ENCODE data around the gene APMAP.

APMAP gene, protein sequence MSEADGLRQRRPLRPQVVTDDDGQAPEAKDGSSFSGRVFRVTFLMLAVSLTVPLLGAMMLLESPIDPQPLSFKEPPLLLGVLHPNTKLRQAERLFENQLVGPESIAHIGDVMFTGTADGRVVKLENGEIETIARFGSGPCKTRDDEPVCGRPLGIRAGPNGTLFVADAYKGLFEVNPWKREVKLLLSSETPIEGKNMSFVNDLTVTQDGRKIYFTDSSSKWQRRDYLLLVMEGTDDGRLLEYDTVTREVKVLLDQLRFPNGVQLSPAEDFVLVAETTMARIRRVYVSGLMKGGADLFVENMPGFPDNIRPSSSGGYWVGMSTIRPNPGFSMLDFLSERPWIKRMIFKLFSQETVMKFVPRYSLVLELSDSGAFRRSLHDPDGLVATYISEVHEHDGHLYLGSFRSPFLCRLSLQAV
- total RNA-seq: 55.1 to 199 (median 150) reads per million in 18 experiments

DNA sequence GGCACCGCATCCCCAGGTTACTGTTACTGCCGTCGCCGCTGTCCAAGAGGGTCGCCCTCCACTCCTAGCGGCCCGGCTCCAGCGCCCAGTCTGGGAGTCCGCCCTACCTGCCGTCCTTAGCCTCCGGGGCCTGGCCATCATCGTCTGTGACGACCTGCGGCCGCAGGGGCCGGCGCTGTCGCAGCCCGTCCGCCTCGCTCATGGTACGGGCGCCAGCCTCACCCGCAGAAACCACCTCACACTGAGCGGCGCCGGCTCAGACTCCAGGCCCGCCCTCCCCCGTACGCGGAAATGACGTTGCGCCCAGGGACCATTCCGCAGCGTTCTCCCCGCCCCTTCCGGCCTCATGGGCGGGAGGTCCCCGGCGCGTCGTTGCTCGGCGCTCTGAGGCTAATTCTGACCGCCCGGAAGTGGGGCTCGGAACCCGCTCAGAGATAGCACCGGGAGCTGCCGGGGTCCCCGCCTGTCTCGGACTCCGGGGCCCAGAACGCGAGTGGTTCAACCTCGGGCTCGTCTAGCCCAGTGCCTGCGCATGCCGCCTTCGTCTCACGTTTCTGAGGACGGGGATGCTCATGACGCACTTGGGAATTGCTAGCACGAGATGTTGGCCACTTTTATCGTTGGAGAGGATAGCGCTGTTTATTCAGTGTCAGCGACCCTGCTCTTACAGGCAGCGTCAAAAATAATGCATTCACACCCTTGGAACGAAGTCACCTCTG lies at the start of gene APMAP:
Gene APMAP (minus strand): TSS at position 265 of the 719 bp plus-strand sequence. CDS start 63 bp downstream, at position 202.
- DNase-seq: peak; percentile 93 to 96

DNA sequence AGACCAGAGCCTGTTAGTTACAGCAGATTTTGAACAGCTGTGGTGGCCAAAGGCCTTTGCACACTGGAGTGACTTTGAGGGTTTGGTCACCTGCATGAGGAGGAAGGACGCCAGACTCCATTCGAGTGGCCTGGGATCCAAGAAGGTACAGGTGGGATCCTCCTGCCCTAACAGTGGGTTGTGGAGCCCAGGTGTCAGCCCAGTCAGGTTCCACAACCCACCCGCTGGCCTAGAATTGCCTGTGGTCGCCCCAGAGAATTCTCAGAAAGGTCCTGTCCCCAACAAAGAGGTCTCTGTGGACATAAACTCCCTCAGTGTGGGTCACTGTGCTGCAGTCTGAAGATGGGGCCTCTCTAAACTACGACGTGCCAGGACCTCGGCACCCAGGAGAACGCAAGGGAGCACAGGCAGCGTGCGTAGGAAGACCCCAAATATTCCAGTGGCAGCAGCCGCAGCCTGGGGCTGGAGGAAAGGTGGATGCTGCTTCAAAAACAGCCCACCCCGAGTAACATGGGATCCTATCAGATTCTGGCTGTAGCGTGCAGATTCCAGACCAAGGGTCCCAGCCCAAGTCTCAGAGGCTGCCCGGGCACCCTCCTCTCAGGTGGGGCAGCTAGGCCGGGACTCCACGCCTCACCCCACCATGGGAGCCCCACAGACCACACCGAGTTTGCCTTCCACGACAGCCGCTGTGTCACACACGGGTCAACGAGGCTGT lies 49.4 kb upstream of the APMAP start:
- DNase-seq: no peak

DNA sequence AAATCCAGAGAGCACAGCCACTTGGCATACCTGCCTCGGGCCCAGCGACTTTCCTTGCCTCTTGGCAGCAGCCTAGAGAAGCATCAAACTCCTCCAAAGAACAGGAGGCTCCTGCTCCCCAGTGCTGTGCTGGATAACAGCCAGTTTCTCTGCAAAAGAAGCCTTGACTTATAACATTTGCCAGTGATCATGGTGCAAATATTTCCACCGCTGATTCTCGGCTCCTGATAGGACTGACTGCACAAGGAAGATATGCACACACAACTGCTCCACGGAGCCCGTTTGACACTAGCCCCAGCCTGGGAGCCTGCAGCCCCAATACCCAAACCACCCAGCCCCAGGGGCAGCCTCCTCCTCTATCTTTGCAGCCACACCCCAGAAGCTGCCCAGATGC lies 47.9 kb upstream of the APMAP start:
- DNase-seq: no peak

DNA sequence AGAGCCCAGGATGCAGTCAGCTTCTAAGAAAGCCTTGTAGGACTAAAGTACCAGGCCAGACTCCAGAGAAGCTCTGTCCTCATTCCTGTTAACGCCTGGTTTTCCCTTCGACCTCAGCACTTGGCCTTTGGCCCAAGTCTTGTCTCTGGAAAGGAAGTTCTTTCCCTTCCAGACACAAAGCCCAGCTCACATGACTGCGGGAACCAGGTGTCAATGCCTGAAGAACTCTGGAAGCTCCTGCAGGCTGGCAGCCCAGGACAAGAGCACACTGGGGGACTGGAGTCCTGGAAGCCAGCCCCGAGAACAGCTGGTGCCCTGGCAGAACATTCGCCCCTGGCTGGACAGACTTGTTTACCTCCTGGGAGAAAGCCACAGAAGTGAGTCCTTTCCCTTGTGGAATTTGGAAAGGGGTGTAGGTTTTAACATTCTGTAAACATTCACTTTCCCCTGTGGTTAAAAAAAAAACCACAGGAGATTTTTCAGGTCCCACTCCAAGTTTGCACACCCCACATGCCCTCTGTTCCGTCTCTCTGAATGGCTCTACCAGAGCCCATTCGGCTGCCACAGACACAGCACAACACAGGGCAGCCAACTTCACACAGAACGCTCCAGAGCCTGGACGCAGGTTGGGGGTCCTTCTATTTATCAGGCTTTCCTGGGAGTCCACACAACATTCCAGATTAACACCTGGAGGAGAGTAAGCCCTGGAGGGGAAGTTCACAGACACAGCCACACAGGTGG lies 47.3 kb upstream of the APMAP start:
- DNase-seq: no peak

DNA sequence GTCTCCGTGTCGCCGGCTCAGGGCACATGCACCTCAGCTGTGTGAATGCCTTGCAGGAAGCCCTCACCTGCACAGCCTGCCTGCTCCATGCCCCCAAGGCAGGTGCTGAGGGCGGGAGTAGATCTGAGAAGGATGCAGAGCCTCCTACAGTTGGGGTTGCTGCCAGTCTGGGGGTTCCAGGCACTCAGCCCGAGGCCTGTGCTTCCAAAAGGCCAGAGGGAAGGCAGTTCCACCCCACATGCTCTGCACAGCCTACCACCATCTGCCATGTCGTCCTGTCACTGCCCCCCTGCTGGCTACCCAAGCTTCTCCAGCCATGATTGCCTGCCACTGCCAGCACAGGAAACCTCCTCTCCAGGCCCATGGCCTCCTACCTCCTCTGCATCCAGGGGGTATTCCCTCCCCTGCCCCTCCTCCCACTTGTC lies 46.1 kb upstream of the APMAP start:
- no peak for DNase-seq

DNA sequence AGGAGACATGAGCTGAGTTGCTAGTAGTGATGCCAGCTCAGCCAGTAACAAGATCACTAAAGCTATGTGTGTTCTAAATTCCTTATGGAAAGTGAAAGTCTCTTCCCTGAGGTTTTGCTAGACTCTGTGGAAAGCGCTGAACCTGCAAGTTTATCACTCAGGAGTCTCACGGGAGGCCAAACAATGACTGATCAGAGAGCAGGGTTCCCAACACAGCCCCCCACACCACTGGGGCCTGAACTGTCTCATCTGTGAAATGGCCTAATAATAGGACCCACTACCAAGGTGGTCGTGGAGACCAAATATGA lies 45.5 kb upstream of the APMAP start:
- DNase-seq: no peak

DNA sequence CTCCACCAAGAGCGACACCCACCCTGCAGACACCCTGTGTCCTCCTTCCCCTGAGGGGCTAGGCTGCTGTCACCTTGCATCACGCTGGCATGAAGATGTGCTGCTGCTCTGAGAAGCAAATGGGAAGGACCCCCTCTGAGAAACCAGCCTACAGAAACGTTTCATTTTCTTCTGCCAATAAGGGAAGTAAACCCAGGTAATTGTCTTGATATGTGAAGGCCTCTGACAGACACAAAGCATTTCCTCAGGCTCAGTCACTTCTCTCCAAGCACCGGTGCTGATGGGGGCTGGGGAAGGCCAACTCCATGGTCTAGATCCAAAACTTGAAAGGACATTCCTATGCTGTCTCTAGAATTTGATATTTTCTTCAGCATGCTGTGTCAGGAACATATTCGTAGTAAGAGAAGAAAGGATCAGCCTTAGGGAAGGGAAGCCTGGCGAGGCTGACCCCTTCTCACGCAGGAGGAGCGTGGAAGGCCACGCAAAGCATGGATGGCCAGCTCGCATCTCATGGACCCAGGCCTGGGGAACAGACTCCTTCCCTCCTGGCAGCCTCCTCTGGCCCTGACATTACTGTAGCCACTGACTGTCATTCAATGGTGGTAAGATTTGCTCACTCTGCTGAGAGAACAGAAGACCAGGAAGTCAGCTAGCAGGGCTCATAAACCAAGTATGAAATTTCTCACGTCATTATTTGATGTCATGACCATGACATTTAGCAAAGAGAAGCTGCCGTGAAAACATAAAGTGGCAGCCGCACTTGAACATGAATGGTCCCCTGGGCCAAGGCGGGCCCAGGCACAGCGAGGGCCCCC lies 44.9 kb upstream of the APMAP start:
- no peak for DNase-seq

DNA sequence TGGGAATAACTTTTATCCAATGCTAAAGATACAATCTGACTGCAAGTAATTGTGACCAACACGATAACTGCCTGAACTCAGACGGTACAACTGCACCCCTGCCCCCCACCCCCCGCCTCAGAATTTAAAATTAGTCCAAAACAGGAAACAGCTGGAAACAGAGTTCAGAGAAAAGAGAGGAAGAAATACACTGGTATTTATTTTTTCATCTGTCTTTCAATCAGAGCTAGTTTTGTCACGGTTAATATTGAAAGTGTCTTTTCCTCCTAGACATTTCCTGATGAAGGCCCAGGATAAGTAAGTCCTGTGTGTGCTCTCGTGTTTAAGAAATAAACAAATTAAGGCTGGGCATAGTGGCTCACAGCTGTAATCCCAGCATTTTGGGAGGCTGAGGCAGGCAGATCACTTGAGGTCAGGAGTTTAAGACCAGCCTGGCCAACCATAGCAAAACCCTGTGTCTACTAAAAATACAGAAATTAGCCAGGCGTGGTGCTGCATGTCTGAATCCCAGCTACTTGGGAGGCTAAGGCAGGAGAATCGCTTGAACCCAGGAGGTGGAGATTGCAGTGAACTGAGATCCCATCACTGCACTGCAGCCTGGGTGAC lies 43.9 kb upstream of the APMAP start:
- DNase-seq: no peak

DNA sequence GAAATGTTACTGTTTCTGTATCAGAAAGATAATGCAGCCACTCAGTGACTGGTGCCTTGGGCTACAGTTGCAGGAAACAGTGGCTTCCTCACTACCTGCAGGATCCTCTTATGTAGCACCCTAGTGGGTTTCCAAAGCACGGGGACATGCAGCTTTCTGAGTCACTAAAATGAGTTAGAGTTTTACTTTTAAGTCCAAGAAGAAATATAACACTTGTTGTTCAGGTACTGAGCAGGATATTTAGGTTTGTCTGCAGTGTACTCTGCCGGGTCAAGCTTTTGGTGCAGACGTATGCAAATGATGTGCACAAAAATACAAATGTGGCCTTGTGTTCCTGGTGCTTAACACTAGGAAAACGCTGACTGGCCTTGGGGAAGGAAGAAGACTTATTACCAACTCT lies 43.4 kb upstream of the APMAP start:
- DNase-seq: no peak

DNA sequence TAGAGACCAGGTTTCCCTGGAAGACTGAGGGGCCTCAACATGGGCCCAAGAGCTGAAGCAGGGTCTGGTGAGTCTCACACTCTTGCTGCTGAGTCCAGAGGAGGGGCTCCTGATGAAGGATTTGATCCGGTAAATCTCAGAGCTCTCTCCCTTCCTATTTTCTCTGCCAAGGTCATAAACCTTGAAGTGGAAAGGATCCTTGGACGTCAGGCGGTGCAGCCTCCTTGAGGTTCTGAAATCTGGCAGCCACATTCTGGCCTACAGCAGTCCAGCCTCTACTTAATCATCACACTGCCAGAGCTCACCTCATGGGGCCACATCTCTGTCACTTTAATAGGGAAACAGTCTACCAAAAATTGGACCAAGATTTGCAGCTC lies 41.4 kb upstream of the APMAP start:
- no peak for DNase-seq

DNA sequence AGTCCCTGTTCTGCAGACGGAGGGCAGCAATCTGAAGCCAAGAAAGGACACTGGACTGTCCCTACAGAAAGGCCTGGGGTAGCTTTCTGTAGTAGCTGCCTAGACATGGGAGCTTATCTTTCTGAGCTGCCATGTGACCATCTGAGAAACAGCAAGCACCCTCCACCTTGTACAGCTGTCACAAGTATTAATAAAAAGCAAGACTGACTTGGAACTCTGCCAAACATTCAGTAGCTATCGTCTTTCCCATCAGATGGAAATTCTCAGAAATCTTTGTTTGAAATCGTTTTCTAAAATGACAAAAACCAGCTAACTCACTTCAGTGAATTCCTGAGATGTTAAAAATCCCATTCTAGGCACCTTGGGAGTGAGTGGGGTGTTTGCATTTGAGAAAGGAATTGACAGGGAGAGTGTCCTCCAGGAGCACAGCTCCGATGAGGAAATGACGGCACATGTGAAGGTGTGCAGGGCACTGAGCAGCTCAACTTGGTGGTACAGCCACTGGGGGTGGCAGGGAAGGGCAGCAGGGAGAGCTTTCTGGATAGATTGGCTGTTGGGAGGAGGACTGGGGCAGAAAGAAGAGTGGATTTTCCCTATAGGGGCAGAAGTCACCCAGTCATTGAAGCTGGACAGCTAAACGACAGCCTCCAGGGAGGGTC lies 40.8 kb upstream of the APMAP start:
- DNase-seq: no peak

DNA sequence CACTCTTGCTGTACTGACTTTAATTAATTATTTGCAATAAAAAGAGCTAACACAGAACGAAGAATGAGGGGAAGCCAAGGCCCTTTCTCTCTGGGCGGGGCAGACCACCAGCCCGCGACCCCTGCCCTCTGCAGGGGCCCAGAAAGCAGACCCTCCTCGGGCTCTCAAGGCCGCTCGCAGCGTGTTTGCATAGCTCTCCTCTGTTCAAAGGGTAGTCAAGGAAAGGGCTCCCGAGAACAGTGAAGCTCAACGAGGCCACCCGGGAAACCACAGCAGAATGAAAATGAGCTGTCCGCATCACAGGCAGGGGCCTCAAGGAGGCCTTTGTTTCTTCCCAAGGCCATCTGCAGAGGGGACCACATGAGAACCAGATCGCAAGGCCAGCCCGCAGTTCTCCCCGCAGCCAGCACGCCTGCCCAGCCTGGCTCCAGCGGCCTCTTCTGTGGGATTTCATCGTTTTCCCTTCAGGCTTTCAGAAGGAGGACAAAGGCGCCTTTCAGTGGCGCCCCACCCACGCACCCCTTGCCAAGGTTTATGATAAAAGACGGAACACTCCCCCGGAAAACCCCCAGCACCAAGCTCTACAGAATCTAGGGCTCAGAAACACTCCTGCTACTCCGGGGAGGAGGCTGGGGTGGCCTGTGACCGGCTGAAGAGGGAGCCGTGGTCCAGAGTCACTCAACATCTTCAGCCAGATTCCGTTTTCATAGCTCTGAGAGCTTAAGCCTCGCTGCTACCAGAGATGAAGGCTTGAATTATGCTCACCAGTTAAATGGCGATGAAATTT lies 40.1 kb upstream of the APMAP start:
- no peak for DNase-seq

DNA sequence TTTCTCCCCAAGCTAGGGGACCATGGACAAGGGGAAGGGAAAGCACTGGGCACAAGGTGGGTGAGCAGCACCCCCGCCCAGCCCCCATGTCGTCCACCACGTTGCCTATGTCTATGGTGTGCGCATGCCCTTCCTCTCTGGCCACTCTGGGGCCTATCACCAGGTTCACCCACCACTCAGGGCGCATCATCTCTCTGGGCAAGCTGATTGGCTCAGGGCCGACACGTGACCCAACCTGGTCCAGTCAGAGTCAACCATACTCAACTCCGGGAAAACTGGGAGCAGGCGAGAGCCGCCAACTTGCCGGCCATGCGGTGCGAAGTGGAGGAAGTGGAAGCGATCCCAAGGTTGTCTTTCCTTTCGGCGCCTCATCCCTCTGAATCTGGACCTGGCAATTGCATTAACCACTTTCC lies 39.5 kb upstream of the APMAP start:
- no peak for DNase-seq

DNA sequence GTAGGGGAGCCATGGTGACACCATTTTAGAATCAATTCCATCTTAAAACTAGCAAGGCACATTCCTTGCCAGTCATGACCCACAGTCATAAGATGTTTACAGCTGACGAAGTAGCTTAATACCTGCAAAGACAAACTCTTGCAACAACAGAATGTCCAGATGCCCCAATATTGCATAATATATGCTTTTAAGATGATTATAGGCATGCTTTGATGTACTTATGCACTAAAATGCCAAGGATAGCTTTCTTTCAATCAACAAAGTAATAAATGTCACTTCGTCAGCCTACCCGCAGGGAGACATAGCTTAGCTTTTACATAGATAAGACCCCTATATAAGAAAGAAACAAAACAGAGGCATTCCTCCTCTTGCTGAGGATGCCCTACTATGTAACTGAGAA lies 38.7 kb upstream of the APMAP start:
- DNase-seq: no peak

DNA sequence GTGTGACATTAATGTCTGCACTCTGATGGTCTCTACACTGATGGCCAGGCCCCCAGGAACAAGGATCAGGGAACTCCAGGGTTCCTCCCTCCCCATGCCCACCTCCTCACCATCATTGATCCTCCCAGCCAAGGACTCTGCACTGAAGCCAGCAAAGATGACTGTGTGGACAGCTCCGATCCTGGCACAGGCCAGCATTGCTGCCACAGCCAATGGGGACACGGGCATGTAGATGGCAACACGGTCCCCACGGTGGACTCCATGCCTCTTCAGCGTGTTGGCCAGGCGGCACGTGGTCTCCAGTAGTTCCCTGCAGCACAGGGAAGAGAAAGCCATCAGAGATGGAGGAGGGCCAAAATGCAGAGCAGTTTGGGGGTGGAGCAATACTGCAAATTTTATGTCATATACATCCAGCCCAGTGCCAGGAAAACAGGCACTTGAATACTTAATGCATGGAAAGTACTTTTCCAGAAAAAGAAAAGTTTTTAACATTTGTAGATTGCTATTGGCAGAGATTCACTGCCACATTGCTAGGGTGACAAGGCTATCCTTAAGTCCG lies 38.2 kb upstream of the APMAP start:
- DNase-seq: no peak

DNA sequence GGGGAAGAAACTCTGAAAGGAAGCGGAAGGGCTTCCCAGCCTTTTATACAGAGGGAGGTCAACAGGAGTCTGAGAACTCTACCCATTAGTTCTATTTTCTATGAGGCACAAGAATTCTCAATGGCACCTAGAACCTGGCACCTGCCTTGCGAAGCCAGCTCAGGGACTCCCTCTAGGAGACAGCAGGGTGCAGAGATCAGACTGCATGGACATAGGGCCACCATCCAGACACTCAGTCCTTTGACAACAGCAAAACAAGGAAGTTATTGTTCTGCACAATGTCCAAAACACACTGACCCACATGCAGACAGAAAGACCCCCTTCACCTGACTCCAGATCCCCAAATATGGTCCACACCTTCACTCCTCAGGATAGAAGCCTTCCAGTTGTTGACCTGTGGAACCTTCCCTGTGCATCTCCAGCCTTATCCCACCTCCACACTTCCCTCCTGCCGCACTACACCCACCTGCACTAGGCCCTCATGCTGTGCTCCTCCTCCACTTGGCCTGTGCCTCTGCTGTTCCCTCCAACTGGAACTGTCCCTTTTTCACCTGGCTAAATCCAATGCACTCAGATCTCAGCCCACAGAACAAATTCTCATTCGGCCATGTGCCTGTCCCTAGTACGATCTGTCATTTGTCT lies 37.6 kb upstream of the APMAP start:
- DNase-seq: no peak

DNA sequence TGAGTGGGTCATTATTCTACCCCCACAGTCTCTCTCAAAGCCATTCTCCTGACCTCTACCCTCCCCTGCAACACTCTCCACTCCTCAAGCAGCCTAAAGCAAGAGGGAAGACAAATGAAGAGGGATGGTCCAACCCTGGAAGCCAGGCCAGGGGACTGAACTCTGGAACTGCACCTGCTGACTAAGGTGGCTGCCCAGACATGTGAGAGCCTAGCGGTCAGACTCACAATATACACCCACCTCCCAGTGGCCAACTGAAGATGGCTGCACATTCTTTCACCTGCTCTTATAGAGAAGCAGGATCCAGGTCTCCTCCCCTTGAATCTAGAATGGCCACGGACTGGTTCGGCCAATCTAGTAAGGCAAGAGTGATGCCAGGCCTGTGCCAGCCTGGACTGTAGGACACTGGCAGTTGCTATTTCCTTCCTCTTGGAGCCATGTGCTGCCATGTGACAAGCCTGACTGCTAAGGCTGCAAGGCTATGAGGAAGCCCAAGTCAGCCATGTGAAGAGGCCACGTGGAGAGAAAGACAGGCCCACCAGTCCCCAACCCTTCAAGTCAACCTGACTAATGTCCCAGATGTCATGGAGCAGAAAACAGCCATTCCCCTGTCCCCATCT lies 33.5 kb upstream of the APMAP start:
- peak; percentile 46 to 63 for DNase-seq

DNA sequence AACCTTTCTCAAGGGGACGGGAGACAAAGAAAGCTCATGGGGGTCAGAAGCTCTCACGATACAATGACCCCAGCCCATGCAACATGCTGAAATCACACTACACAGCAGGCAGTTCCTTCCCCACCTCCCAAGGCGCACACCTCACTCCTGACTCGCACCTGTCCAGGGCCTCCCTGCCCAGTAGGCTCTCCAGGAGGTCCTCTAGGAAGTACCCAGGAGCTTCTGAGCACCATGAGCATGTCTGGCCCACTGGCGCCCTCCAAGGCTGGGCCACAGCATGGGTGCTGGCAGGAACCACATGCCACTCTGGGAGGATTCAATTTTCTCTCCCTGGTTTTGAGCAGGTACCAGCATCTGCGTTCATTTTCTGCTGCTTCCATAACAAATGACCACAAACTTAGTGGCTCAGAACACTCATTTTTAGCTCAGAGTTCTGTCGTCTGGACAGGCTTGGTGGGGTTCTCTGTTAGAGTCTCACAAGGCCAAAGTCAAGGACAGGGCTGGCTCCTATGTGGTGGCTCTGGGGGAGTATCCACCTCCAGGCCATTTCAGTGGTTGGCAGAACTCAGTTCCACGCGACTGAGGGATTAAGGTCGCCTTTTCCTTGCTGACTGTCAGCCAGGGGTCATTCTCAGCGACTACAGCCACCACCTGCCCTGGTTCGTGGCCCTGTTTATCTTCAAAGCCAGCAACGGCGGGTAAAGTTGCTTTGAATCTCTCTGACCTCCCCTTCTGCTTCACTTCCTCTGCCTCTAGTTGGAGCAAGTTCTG lies 32.7 kb upstream of the APMAP start:
- DNase-seq: no peak
